Fibroblast of lung (primary cell): ENCODE measurements around the gene RARRES2. TPM values are rescaled to one million over a fixed set of nuclear protein-coding genes. Genes with fewer than 3 reads are reported as not detected.

ENCODE experiments used
- DNase-seq, 2 donors: peaks; one replicate each; pipeline versions ENCODE4 v3.0.0 to v3.0.0-alpha.2; 2010; ENCODE audit warnings: low read depth in 2 of 2
- H2AFZ ChIP-seq: 2 replicates; pipeline ENCODE4 v1.5.1; 2012; ENCODE audit warnings: low read length, control low read depth, inconsistent platforms
- H3K27ac ChIP-seq: 2 replicates; pipeline ENCODE4 v1.5.1; 2011; ENCODE audit warnings: low read length, control low read depth; ENCODE audit not compliant: insufficient read depth
- H3K27me3 ChIP-seq: 2 replicates; pipeline ENCODE4 v1.5.1; 2011; ENCODE audit warnings: mild to moderate bottlenecking, low read length; ENCODE audit not compliant: control insufficient read depth, insufficient read depth
- H3K36me3 ChIP-seq: 2 replicates; pipeline ENCODE4 v1.5.1; 2011; ENCODE audit warnings: low read length; ENCODE audit not compliant: control insufficient read depth, insufficient read depth
- H3K4me1 ChIP-seq: 2 replicates; pipeline ENCODE4 v1.5.1; 2011; ENCODE audit warnings: low read length; ENCODE audit not compliant: control insufficient read depth, insufficient read depth; ENCODE audit errors: extremely low read depth
- H3K4me2 ChIP-seq: 2 replicates; pipeline ENCODE4 v1.5.1; 2011; ENCODE audit warnings: low read length, control low read depth; ENCODE audit not compliant: insufficient read depth; ENCODE audit errors: extremely low read depth
- H3K4me3 ChIP-seq, 4 experiments: fragments of 200-600 bp in 1 of 4; sonication (generic) in 1 of 4; replicated peaks in 1 of 4; 2 replicates each; pipeline ENCODE4 v1.5.1; 2011 to 2016; ENCODE audit warnings: low read length in 4 of 4, low read depth in 3 of 4, mild to moderate bottlenecking in 3 of 4, control low read depth in 2 of 4, inconsistent platforms in 1 of 4, mixed read lengths in 1 of 4; ENCODE audit not compliant: insufficient read depth in 1 of 4; ENCODE audit errors: control extremely low read depth in 1 of 4
- H3K79me2 ChIP-seq: 2 replicates; pipeline ENCODE4 v1.5.1; 2012; ENCODE audit warnings: mild to moderate bottlenecking, low read length, inconsistent platforms; ENCODE audit not compliant: control insufficient read depth, insufficient read depth
- H3K9ac ChIP-seq: 2 replicates; pipeline ENCODE4 v1.5.1; 2011; ENCODE audit warnings: mild to moderate bottlenecking, low read length, control low read depth; ENCODE audit not compliant: insufficient read depth
- H3K9me3 ChIP-seq: 2 replicates; pipeline ENCODE4 v1.5.1; 2012; ENCODE audit warnings: low read depth, low read length; ENCODE audit not compliant: control insufficient read depth, insufficient read depth
- H4K20me1 ChIP-seq: 2 replicates; pipeline ENCODE4 v1.5.1; 2011; ENCODE audit warnings: low read length; ENCODE audit not compliant: control insufficient read depth, insufficient read depth; ENCODE audit errors: extremely low read depth
- EZH2 ChIP-seq: IDR thresholded peaks from 2 replicates; pipeline ENCODE4 v1.5.1; 2012; ENCODE audit warnings: low read length, control low read depth, mild to moderate bottlenecking; ENCODE audit errors: missing control alignments
- polyA plus RNA-seq, 2 donors: library from polyadenylated mRNA; depleted of rRNA in 1 of 2; stranded (reverse) in 1 of 2; unstranded in 1 of 2; fragments of >200 nt; gene quantifications; 2 replicates each; pipeline ENCODE4 v1.2.1, GENCODE V29; 2011 to 2012; ENCODE audit warnings: missing spikeins in 1 of 2
- total RNA-seq: library from RNA; depleted of rRNA; stranded (reverse); fragments of >200 nt; gene quantifications from 2 replicates; pipeline ENCODE4 v1.2.1, GENCODE V29; 2014
- TF ChIP-seq, protein P1 (sequence below), 2 donors: IDR thresholded peaks in 1 of 2; conservative IDR thresholded peaks in 1 of 2; 1 replicate in 1 of 2; 2 replicates in 1 of 2; pipeline ENCODE4 v1.5.1; 2011 to 2012; ENCODE audit warnings: low read length in 2 of 2, control low read depth in 1 of 2, inconsistent platforms in 1 of 2, low read depth in 1 of 2, mild to moderate bottlenecking in 1 of 2

Gene RARRES2
- total and polyA plus RNA-seq, 2 donors (not counting 1 experiment from before 2014, with no cell fraction given) = 65.6 to 67.0 TPM

DNA sequence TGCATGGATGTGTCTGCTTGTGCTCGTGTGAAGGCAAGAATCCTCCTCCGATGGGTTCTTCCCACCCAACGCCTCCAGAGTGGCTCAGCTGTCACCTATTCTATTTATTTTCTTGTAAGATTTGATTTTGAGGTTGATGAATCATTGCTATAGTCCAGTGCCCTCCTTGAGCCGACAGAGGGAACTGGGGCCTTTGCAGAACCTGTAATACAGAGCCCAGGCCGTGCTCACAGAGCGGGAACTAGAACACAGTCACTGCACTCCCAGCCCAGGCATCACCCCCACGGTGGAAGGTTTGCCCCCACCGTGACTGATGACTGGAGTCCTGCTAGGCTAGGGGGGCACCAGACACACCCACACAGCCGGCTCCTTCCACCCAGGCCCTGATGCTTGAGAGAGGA is 2.0 kb downstream of the RARRES2 start:
- Histone ChIP-seq H3K9ac (no peak overlapping the region), H3K36me3 (no peaks in the 10 kb centered on the region), H3K79me2 (no peaks in the 10 kb centered on the region), H2AFZ (no peak overlapping the region), H3K4me2 (no peak overlapping the region), H3K27ac (no peak overlapping the region), H3K9me3 (no peaks in the 10 kb centered on the region), H4K20me1 (no peaks in the 10 kb centered on the region), H3K27me3 (peaks cover 31% of the 10 kb centered on the region), H3K4me1 (peaks cover 15% of the 10 kb centered on the region), H3K4me3 (peak overlapping the region in 1 of 4 experiments; percentile 65)
- TF ChIP-seq, protein P1, sequence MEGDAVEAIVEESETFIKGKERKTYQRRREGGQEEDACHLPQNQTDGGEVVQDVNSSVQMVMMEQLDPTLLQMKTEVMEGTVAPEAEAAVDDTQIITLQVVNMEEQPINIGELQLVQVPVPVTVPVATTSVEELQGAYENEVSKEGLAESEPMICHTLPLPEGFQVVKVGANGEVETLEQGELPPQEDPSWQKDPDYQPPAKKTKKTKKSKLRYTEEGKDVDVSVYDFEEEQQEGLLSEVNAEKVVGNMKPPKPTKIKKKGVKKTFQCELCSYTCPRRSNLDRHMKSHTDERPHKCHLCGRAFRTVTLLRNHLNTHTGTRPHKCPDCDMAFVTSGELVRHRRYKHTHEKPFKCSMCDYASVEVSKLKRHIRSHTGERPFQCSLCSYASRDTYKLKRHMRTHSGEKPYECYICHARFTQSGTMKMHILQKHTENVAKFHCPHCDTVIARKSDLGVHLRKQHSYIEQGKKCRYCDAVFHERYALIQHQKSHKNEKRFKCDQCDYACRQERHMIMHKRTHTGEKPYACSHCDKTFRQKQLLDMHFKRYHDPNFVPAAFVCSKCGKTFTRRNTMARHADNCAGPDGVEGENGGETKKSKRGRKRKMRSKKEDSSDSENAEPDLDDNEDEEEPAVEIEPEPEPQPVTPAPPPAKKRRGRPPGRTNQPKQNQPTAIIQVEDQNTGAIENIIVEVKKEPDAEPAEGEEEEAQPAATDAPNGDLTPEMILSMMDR (conservative IDR thresholded peaks at IDR 0.05 in 1 of 2, IDR thresholded peaks at IDR 0.05 in 1 of 2; ENCODE audit: low read depth in 1 of 2, low read length in 2 of 2) = no peak
- no peak for TF ChIP-seq EZH2
- DNase-seq = peak in 1 of 2 donors; percentile 52

DNA sequence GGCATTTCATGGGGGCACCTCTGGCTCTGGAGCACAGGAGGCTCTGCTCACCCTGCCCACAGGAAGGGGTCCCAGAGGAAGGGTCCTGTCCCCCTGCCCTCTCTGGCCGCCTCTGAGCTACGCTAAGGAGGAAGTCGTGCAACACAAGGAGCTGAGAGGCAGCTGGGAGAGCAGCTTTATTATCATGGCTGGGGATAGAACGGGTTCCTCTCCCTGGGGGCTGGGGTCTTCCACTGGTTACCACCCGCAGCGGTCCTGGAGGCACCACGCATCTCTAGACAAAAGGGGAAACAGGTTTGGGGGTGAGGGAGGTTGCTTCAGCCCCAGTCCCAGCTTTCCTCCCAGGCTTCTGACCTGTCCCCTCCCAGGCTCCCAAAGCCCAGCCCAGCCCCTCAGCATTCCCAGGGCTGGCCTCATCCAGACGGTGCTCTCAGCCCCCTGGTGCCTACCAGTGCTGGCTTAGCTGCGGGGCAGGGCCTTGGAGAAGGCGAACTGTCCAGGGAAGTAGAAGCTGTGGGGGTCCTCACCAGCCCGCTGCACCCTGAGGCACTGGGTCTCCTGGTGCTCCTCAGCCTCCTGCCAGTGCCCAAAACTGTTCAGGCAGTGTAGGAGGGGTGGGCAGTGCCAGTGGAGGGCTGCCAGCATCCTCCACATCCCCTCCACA is 3.1 kb downstream of the RARRES2 start:
- Histone ChIP-seq H3K4me1 (peaks cover 15% of the 10 kb centered on the region), H3K27me3 (peaks cover 28% of the 10 kb centered on the region), H3K4me2 (no peak overlapping the region), H3K36me3 (no peaks in the 10 kb centered on the region), H4K20me1 (no peaks in the 10 kb centered on the region), H3K27ac (no peak overlapping the region), H3K4me3 (no peak overlapping the region), H3K9me3 (no peaks in the 10 kb centered on the region), H2AFZ (no peak overlapping the region), H3K9ac (no peak overlapping the region), H3K79me2 (no peaks in the 10 kb centered on the region)
- DNase-seq = no peak
- TF ChIP-seq, protein P1 (conservative IDR thresholded peaks at IDR 0.05 in 1 of 2, IDR thresholded peaks at IDR 0.05 in 1 of 2; ENCODE audit: low read depth in 1 of 2, low read length in 2 of 2) = no peak
- no peak for TF ChIP-seq EZH2

DNA sequence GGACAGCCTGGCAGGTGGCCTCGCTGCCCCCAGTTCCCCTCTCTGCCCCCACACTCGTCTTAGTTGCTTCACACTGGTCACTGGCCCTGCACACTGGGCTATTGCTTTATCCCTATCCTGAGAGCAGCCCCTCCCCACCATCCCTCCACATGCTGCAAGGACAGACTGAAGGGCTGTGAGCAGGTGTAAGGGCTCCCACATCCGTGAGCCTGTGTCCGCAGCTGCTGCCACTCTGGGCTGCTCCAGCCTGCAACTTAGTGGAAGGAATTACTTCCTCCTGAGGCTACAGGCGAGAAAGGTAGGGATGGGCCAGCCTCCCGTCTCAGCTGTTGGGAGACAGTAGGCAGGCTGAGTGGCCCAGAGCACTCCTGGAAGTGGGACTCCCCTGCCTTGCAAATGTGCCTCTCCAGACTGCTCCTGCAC is 3.8 kb downstream of the RARRES2 start:
- no peak for TF ChIP-seq EZH2
- TF ChIP-seq, protein P1 (conservative IDR thresholded peaks at IDR 0.05 in 1 of 2, IDR thresholded peaks at IDR 0.05 in 1 of 2; ENCODE audit: low read depth in 1 of 2, low read length in 2 of 2) = no peak
- Histone ChIP-seq H3K27me3 (peaks cover 25% of the 10 kb centered on the region), H3K4me3 (no peak overlapping the region), H2AFZ (no peak overlapping the region), H3K9ac (no peak overlapping the region), H3K36me3 (no peaks in the 10 kb centered on the region), H3K27ac (no peak overlapping the region), H3K4me2 (no peak overlapping the region), H4K20me1 (no peaks in the 10 kb centered on the region), H3K4me1 (peaks cover 15% of the 10 kb centered on the region), H3K9me3 (no peaks in the 10 kb centered on the region), H3K79me2 (no peaks in the 10 kb centered on the region)
- no peak for DNase-seq
